Measurements from ENCODE around the gene DLGAP4.
"Not testable (repeated sequence)": the region's sequence is repeated elsewhere in the genome, so short reads cannot be mapped to it uniquely, and the experiment has no call there.

Gene DLGAP4

DNA sequence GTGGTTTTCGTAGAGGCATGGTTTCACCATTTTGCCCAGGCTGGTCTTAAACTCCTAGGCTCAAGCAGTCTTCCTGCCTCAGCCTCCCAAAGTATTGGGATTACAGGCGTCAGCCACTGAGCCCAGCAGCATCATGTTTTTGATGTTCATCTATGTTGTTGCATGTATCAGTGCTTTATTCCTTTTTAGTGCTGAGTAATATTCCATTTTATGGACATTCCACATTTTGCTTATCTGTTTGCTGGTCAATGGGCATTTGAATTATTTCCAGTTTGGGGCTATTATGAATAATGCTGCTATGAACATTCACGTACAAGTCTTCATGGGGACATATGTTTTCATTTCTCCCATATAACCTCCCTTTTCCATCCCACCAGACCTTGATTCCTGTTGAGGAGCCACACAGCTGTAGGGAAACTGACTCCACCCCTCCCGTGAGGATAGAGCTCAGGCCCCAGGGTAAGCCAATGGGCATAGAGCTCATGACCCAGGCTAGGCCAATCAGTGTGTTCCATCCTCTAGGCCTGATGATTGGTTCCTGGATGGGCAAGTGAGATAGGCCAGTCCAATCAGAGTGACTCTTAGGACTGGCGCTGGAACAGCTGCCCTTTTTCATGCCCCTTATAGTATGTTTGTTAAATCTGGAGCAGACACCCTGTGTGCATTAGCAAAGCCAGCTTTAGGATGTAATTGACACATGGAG lies 49.5 kb downstream of the DLGAP4 start:
- no peak for DNase-seq

DNA sequence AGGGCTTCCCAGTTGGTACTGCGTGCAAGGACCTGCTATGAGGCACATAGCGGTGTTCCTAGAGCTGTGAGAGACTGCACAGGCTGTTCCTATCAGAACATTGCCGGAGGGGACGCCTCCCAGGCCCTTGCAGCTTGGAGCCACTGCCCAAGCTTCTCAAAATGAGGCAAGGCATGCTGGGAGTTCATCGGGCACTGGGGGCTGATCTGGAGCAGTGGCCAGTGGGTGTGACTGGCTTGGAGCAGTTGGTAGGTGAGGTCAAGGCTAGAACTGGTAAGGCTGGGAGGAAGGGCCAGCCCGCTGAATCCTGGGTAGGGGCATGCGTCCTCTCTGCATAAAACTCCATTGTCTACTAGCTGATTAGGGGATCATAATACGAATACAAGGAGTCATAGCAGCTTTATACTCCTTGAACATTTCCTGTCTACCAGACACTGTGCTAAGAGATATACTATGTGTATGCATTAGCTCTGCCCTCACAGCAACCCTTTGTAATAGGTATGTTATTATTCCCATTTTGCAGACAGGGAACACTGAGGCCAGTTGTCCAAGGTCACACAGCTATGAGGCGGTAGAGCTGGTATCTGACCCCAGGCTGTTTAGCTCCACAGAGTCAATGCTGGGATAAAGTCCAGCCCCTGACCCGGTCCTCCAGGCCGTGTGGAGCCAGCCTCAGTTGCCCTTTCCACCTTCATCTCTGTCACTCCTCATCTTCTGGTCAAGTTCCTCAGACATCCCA lies 53.7 kb downstream of the DLGAP4 start:
- DNase-seq, result no peak

DNA sequence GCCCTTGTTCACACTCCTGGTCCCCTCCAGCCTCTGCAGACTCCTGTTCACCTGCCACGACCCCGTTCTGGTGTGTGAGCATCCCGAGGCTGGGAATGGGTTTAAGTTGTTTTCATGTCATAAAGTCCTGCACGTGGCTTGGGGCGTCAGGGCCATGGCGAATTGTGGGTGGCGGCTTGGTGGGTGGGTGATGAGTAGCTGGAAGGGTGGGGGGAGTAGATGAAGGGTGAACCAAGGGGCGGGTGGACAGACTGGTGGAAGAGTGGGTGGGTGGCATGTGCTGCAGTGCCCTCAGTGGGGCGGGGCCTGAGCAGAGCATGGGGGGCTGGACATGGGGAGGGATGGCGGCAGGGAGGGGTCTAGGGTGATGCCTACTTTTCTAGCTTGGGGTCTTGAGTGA lies 54.3 kb downstream of the DLGAP4 start:
- DNase-seq, result no peak

DNA sequence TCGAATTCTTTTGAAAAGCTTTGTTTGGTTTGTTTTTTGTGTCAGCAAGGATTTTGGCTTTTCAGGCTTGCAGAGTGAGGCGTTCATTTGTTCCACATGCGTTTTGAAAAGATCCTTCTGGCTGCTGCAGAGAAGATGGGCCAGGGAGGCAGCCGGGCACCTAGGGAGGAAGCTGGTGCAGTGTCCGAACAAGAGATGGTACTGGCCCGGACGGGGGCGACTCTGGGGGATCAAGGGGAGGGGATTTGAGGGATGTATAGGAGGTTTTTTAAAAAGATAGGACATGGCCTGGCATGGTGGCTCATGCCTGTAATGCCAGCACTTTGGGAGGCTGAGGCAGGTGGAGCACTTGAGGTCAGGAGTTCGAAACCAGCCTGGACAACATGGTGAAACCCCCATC lies 55.3 kb downstream of the DLGAP4 start:
- no peak for DNase-seq

DNA sequence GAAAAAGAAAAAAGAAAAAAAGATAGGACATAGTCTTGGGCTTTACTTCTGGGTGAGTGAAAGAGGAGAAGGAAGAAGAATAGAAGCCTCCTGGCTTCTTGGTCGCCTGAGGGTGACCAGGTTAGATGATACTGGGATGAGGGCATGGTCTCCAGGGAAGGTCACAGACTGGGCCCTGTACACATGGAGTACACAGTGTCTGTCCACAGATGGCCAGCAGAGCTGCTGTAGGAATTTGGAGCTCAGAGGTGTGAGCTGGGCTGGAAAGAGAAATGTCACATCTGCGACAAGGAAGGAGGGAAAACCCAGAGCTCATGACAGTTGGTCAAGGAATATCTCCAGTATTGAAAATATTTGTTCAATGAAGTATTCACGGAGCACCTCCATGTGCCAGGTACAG lies 56.1 kb downstream of the DLGAP4 start:
- no peak for DNase-seq

DNA sequence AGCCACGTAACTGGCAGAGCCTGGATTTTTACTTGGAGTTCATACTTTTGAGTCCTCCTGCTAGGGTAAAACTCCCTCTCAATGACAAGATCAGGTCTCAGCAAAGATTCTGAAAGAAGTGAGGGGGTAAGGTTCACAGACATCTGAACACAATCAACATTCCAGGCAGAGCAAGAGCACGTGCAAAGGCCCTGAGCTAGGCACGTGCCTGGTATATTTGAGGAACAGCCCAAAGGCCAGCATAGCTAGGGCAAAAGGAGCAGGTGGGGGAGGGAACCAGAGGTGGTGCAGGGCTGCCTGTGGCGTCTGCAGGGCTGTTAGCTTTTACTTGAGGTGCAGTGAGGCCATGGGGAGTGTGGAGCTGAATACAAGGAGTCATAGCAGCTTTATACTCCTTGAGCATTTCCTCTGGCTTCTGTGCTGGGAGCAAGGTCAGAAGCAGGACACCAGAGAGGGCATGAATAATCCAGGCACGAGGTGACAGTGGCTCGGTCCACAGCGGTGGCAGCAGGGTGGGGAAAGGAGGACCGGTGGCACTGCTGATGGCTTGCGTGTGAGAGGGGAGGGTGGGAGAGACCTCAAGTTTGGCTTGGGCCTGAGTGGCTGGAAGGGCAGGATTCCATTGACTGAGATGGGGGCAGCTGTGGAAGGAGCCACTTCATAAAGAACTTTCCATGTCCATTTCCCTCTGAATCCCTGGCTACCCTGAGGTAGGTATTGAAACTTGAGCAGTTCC lies 57.0 kb downstream of the DLGAP4 start:
- DNase-seq, result no peak

DNA sequence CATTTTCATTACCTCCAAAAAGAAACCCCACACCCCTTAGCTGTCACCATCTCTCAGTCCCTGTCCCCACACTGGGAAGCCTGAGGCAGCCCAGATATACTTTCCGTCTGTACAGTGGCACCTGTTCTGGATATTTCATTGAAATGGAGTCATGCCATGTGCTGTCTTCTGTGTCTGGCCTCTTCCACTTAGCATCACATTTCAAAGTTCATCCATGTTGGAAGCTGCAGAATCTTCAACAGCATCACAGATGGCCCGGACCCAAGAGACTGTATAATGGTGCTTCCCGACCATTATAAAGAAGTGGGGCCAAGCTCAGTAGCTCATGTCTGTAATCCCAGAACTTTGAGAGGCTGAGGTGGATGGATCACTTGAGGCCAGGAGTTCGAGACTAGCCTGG lies 58.4 kb downstream of the DLGAP4 start:
- DNase-seq, result no peak

DNA sequence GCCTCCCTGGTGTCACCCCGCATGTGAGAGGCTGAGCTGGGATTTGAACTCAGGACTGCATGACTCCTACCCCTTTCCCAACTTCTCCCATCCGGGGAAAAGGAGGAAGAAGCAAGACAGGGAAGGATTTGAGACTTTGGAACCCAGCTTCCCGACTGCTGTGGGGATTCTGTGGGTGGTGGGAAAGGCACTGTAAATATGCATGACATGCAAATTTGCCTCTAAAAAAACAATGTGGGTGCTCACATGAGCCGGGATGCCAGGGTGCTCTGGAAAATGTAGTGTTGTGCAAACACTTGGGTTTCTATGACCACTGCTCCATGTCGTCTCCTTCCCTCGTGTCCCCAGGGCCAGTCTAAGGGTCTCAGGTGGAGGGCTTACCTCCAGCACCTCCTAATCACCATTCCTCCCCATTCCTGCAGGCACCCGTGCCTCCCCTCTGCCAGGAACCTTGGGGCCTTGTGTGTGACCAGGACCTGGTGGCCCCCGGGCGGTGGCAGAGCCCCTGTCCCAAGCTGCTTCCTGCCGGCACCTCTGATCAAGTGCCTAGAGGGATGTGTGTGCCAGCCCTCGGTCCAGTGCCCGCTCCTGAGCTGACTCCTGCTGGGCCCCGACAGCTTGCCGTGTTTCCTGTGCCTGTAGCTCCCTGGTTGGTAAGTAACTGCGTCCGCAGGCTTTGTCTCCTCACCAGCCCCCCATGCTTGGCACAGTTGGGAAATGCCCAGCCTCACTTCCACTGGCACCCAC lies 60.7 kb downstream of the DLGAP4 start:
- DNase-seq, result no peak

DNA sequence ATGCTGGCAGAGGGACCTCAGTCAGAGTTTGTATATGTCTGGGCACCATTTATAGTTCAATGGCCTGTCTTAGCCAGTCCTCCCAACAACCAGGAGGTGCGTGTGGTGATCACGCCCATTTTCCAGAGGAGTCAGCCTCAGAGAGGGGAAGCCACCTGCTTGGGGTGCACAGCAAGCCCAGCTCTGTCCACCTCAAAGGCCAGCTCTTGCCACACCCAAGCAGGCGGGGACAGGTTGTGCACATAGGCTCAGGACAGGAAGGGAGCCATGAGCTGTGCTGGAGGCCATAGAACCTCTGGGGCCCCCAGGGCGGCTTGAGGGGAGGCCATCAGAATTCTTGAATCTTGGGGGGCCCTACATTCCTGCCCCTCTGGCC lies 61.2 kb downstream of the DLGAP4 start:
- no peak for DNase-seq

DNA sequence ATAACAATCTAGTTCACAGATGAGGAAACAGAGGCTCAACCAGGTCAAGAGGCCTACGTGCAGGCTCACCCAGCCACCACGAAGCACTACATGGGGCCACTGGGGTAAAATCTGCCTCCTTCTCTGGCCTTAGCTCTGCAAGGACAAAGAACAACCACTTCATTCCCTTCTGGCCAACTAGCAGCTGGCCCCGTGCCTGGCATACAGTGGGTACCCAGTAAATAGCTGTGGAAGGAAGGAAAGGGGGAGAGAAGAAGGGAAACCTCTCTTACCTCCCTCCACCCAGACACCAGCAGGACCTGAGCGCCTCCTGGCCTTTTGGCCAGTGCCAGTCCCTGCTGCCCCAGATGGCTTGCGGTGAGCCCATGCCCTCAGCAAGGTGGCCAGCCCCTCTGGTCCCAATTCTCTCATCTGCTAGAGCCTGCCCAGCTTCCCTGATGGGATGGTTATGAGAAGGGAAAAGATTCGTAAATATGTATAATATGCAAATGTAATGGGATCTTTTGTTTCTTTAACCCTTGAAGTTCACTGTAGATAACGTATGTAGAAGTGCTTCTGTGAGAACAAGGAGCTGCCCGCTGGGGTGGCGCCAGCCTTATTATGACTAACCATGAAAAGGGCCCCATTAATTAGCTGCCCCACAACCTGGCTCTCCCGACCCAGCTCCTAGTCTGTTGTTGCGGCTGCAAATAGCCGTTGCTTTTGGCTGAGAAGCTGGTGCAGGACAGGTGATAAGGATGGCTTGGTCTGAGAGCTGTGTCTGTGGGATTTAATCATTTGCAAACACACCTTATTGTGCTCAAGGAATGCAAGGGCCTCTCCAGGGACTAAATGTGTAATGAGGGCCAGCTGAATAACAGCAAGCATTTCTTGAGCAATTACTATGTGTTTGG lies 62.0 kb downstream of the DLGAP4 start:
- DNase-seq, result no peak

DNA sequence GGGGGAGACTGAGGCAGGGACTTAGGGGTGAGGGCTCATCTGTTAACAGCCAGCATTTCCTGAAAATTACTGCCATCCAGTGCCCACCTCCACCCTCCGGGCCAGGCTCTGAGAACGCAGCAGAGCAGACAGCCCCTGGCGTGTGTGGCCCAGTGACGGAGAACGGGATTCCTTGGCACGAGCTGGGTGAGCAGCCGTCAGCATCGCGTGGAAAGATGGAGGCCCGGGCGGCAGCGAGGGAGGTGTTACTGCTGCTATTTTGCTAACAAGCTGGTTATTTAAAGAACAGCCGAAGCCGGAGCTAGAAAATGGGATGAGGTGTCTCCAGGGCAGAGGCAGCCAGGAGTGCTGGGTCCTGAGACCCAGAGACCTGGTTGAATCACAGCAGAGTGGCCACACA lies 62.7 kb downstream of the DLGAP4 start:
- DNase-seq, result no peak

DNA sequence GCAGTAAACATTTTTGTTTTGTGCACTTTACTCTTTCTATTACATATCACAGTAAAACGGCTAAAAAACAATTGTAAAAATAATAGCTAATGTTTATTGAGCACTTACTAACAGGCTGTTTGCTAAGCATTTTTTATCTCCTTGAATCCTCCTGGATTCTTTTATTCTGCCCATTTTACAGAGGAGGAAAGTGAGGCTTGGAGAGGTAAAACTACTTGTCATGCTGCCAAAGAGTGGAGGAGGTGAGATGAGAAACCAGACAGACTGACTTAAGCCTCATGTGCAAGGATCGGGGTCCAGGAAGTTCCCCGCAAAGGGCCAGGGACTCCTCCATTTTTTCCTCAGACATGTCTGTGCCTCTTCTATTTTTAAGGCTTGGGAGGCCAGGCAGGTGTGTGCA lies 63.6 kb downstream of the DLGAP4 start:
- DNase-seq, result no peak

DNA sequence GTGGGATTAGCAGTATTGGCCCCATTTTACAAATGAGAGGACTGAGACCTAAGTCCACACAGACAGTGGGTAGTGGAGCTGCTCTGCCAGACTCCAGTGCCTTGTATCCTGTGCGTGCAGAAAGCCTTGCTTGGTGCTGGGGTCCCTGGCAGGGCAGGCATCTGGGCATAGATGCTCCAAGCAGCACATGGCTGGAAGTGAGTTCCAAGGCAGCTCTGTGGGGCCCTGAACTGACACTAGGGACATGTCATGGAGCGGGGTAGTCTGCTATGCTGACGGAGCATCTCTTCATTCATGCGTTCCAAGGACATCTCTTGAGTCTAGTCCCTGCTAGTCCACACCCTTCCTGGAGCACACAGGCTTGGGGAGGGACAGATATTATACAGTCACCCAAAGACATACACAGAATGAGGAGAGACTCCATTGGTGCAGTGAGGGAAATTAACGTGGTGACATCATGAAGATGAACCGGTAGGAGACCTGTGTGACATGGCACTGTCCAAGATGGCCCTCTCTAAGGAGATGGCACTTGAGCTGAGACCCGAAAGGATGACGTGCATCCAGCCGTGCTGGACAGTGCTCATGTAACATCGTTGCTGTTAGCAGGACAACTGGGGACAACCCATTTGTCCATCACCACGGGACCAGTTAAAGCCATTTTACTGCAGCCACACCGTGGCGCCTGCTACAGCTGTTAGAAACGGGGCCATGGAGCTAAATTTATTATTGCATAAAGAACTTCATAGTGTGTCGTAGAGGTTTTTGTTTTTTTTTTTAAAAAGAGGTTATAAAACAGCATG lies 65.1 kb downstream of the DLGAP4 start:
- no peak for DNase-seq

DNA sequence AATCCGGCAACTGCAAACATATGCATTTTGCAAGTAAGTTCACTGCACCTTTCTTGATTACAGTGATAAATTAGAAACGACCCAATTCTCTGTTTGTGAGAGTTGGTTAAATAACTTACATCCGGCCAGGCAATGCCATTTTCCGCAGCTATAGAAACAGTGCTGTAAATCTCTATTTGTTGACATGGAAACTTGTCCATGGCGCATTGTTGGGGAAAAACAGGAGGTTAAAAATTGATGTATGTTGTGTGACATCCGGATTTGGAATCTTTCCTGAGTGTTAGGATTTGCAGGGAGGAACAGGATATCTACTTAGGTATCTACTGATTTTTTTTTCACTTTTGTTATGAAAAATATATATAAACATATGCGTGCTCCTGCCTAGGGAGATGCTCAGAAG lies 66.5 kb downstream of the DLGAP4 start:
- no peak for DNase-seq

DNA sequence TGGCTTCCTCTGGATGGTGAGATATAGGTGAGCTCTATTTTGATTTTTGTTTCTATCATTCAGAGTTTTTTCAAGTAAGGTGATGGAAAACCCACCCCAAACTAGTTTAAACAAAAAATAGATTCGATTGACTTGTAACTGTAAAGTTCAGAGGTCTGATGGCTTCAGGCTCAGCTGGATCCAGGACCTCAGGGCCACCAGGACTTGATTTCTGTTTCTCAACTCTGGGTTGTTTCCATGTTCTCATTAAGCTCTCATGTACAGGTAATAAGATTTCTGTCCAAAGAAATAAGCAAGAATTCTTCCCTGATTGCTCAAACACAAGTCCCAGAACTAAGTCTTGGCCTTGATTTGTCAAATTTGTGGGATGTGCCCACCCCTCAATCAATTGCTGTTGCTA lies 67.0 kb downstream of the DLGAP4 start:
- no peak for DNase-seq

DNA sequence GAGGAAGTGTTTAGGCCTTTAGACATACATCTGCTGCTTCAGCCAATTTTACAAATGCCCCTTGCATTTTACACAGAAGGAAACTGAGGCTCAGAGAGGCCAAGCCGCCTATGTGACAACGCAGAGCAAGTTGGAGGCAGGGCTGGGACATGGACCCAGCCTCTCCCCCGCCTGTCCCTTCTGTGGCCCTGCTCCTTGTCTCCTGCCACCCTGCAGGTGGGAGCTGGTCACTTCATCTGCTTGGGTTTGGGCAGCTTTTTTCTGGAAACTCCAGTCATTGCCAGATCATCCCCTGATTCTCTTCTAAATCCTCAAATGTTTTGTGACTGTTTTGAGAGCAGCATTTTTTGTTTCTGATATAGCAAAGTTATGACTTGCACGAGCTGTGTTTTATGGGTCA lies 68.9 kb downstream of the DLGAP4 start:
- DNase-seq, result no peak

DNA sequence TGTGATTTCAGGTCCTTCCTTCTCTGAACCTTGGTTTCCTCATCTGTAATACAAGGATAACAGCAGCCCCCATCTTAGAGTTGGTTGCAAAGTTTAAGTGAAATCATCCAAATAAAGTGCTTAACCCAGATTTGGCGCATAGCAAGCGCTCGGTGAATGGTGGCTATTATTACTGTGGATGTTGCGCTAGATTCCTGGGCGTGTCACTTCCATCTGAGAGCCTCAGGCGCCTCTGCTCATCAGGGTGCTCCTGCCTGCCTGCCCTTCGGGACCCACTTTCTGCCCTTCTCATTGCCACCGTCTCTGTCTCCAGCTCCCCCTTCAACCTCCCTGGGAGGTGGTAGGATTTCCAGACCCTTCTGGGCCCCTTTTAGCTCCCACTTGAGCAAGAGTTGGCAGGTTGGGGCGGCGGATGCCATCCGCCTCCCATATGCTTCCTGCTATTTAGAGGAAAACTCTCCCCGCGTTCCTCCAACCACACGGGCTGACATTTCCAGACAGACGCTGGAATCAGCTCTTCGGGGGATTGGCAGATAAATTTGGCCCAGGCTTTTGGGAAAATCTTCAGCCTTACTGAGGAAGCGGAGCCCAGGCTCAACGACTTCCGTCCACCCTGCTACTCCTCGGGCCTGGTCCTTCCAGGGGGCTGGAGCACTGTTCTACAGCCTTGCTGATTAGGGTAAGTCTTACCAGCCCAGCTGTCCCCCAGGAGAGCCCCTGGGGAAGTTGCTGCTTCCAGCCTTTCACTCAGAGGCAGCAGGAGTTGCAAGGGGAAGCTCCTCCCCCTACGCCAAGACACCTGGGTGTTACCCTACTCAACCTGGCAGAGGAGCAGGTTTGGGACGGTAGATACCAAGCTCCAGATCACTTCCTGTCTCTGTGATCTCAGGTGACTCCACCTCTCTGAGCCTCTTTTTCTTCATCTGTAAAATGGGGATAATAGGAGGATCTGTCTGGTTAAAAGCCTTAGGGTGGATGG lies 71.5 kb downstream of the DLGAP4 start:
- no peak for DNase-seq

DNA sequence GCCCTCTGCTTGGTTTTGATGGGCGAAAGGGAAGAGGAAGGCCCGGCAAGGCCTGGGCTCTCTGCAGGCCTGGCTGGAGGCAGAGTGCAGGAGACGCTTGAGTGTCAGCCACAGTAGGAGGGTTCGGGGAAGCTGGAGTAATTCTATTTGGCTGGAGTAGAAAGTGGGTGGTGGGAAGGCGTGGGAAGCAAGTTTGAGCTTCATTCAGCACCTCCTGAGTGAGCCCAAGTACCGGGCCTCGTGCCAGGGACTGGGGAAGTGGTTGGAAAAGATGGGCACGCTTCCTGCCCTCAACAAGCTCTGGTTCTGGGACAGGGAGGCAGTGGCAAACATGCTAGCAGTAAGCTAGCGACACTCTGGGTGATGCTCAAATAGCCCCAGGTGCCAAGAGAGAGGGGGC lies 72.5 kb downstream of the DLGAP4 start:
- DNase-seq, result no peak

DNA sequence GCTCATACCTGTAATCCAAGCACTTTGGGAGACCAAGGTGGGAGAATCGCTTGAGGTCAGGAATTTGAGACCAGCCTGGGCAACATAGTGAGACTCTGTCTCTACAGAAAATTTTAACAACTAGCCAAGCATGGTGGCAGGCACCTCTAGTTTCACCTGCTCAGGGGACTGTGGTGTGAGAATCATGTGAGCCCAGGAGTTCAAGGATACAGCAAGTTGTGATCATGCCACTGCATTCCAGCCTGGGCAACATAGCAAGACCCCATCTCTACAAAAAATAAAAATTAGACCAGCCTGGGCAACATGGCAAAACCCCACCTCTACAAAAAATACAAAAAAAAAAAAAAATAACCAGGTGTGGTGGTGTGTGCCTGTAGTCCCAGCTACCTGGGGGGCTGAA lies 73.8 kb downstream of the DLGAP4 start:
- DNase-seq, result not testable (repeated sequence)

DNA sequence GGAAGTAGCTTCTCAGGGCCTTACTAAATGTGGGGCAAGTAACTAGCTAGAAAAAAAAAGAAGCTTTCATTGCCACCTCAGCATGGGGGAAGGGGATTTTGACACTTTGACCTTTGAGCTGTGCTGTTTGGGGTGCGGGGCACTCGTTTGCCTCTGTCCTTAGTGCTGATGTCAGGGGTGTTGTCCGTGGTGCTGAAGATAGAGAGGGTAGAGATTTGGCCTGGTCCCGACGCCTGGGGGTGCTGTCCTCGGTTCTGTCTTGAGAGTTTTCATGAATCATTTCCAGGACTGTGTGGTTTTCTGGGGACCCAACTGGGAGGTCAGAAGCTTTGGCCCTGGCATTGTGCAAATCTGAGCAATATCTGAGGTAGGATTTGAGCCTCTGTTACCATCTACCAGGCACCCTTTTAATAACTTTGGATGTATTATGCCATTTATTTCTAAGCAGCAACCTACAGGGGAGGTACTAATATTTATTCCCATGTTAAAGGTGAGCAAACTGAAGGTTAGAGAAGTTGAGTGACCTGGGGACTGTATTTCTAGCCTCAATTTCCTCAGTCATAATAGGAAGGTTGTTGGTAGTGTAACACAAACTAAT lies 78.0 kb downstream of the DLGAP4 start:
- DNase-seq, result peak; percentile 47
